ENCODE results near the gene WDR26.

The WDR26 gene

GRCh38 chr1:224435999-224436398 is 1.4 kb upstream of the WDR26 start:
- H3K27ac ChIP-seq (ENCODE audit: low read depth, low read length), result no peak overlapping the region
- H3K9me3 ChIP-seq (ENCODE audit: control insufficient read depth in 1 of 2, low read length in 2 of 2), result no peaks in the 10 kb centered on the region
- H3K9ac ChIP-seq (ENCODE audit: low read depth in 1 of 2, low read length in 2 of 2), result peak overlapping the region in 1 of 2 donors; percentile 88
- H3K4me1 ChIP-seq (ENCODE audit: control insufficient read depth in 1 of 2, insufficient read depth in 2 of 2, low read length in 2 of 2), result peaks cover 31 to 39% of the 10 kb centered on the region in 2 donors
- no peaks in the 10 kb centered on the region for H3K27me3 ChIP-seq (ENCODE audit: control insufficient read depth in 1 of 2, insufficient read depth in 2 of 2, low read length in 2 of 2)
- H3K4me3 ChIP-seq (ENCODE audit: low read depth in 1 of 2, low read length in 2 of 2), result peak overlapping the region in 1 of 2 donors; percentile 99
- peaks cover 0 to 3% of the 10 kb centered on the region in 2 donors for H3K36me3 ChIP-seq (ENCODE audit: control insufficient read depth in 1 of 2, insufficient read depth in 2 of 2, low read length in 2 of 2)

GRCh38 chr1:224435318-224435763 is 744 bp upstream of the WDR26 start:
- H3K4me3 ChIP-seq (ENCODE audit: low read depth in 1 of 2, low read length in 2 of 2), result peak overlapping the region; percentile 77 to 99

GRCh38 chr1:224433701-224434672 is 610 bp downstream of the WDR26 start:
- Histone ChIP-seq H3K9me3 (ENCODE audit: control insufficient read depth in 1 of 2, low read length in 2 of 2) (no peaks in the 10 kb centered on the region), H3K9ac (ENCODE audit: low read depth in 1 of 2, low read length in 2 of 2) (peak overlapping the region; percentile 51 to 74), H3K27me3 (ENCODE audit: control insufficient read depth in 1 of 2, insufficient read depth in 2 of 2, low read length in 2 of 2) (no peaks in the 10 kb centered on the region), H3K36me3 (ENCODE audit: control insufficient read depth in 1 of 2, insufficient read depth in 2 of 2, low read length in 2 of 2) (no peaks in the 10 kb centered on the region), H3K27ac (ENCODE audit: low read depth, low read length) (peak overlapping the region; percentile 93), H3K4me1 (ENCODE audit: control insufficient read depth in 1 of 2, insufficient read depth in 2 of 2, low read length in 2 of 2) (peaks cover 36 to 43% of the 10 kb centered on the region in 2 donors), H3K4me3 (ENCODE audit: low read depth in 1 of 2, low read length in 2 of 2) (peak overlapping the region; percentile 73 to 77)

More at GRCh38 chr1:224435318-224435763, 744 bp upstream of the WDR26 start:
- no peaks in the 10 kb centered on the region for H3K27me3 ChIP-seq (ENCODE audit: control insufficient read depth in 1 of 2, insufficient read depth in 2 of 2, low read length in 2 of 2)
- peaks cover 36 to 43% of the 10 kb centered on the region in 2 donors for H3K4me1 ChIP-seq (ENCODE audit: control insufficient read depth in 1 of 2, insufficient read depth in 2 of 2, low read length in 2 of 2)
- peaks cover 0 to 3% of the 10 kb centered on the region in 2 donors for H3K36me3 ChIP-seq (ENCODE audit: control insufficient read depth in 1 of 2, insufficient read depth in 2 of 2, low read length in 2 of 2)
- no peaks in the 10 kb centered on the region for H3K9me3 ChIP-seq (ENCODE audit: control insufficient read depth in 1 of 2, low read length in 2 of 2)
- H3K27ac ChIP-seq (ENCODE audit: low read depth, low read length), result peak overlapping the region; percentile 93
- H3K9ac ChIP-seq (ENCODE audit: low read depth in 1 of 2, low read length in 2 of 2), result peak overlapping the region; percentile 71 to 88

GRCh38 chr1:224433041-224433691 is 1.4 kb downstream of the WDR26 start:
- Histone ChIP-seq H3K4me1 (ENCODE audit: control insufficient read depth in 1 of 2, insufficient read depth in 2 of 2, low read length in 2 of 2) (peaks cover 36 to 43% of the 10 kb centered on the region in 2 donors), H3K4me3 (ENCODE audit: low read depth in 1 of 2, low read length in 2 of 2) (peak overlapping the region; percentile 73 to 77), H3K9me3 (ENCODE audit: control insufficient read depth in 1 of 2, low read length in 2 of 2) (no peaks in the 10 kb centered on the region), H3K27me3 (ENCODE audit: control insufficient read depth in 1 of 2, insufficient read depth in 2 of 2, low read length in 2 of 2) (no peaks in the 10 kb centered on the region), H3K36me3 (ENCODE audit: control insufficient read depth in 1 of 2, insufficient read depth in 2 of 2, low read length in 2 of 2) (no peaks in the 10 kb centered on the region), H3K9ac (ENCODE audit: low read depth in 1 of 2, low read length in 2 of 2) (peak overlapping the region; percentile 51 to 74), H3K27ac (ENCODE audit: low read depth, low read length) (peak overlapping the region; percentile 90)

- H3K9ac ChIP-seq (ENCODE audit: low read depth in 1 of 2, low read length in 2 of 2), result peak overlapping the region; percentile 51 to 69
- no peaks in the 10 kb centered on the region for H3K27me3 ChIP-seq (ENCODE audit: control insufficient read depth in 1 of 2, insufficient read depth in 2 of 2, low read length in 2 of 2)
- no peak overlapping the region for H3K27ac ChIP-seq (ENCODE audit: low read depth, low read length)
- H3K36me3 ChIP-seq (ENCODE audit: control insufficient read depth in 1 of 2, insufficient read depth in 2 of 2, low read length in 2 of 2), result no peaks in the 10 kb centered on the region
- peak overlapping the region; percentile 73 to 77 for H3K4me3 ChIP-seq (ENCODE audit: low read depth in 1 of 2, low read length in 2 of 2)
- no peaks in the 10 kb centered on the region for H3K9me3 ChIP-seq (ENCODE audit: control insufficient read depth in 1 of 2, low read length in 2 of 2)
- peaks cover 36 to 43% of the 10 kb centered on the region in 2 donors for H3K4me1 ChIP-seq (ENCODE audit: control insufficient read depth in 1 of 2, insufficient read depth in 2 of 2, low read length in 2 of 2)
These were observed 1.9 kb downstream of the WDR26 start for GRCh38 chr1:224432672-224433040.

- Histone ChIP-seq H3K4me1 (ENCODE audit: control insufficient read depth in 1 of 2, insufficient read depth in 2 of 2, low read length in 2 of 2) (peaks cover 39 to 43% of the 10 kb centered on the region in 2 donors), H3K9ac (ENCODE audit: low read depth in 1 of 2, low read length in 2 of 2) (peak overlapping the region in 1 of 2 donors; percentile 51), H3K9me3 (ENCODE audit: control insufficient read depth in 1 of 2, low read length in 2 of 2) (no peaks in the 10 kb centered on the region), H3K27ac (ENCODE audit: low read depth, low read length) (no peak overlapping the region), H3K36me3 (ENCODE audit: control insufficient read depth in 1 of 2, insufficient read depth in 2 of 2, low read length in 2 of 2) (no peaks in the 10 kb centered on the region), H3K4me3 (ENCODE audit: low read depth in 1 of 2, low read length in 2 of 2) (peak overlapping the region; percentile 73 to 77), H3K27me3 (ENCODE audit: control insufficient read depth in 1 of 2, insufficient read depth in 2 of 2, low read length in 2 of 2) (no peaks in the 10 kb centered on the region)
These were observed 2.5 kb downstream of the WDR26 start for GRCh38 chr1:224432146-224432545.

GRCh38 chr1:224431726-224432125 is 2.9 kb downstream of the WDR26 start:
- Histone ChIP-seq H3K4me1 (ENCODE audit: control insufficient read depth in 1 of 2, insufficient read depth in 2 of 2, low read length in 2 of 2) (peaks cover 38 to 42% of the 10 kb centered on the region in 2 donors), H3K27me3 (ENCODE audit: control insufficient read depth in 1 of 2, insufficient read depth in 2 of 2, low read length in 2 of 2) (no peaks in the 10 kb centered on the region), H3K4me3 (ENCODE audit: low read depth in 1 of 2, low read length in 2 of 2) (peak overlapping the region; percentile 73 to 77), H3K27ac (ENCODE audit: low read depth, low read length) (no peak overlapping the region), H3K9me3 (ENCODE audit: control insufficient read depth in 1 of 2, low read length in 2 of 2) (no peaks in the 10 kb centered on the region), H3K9ac (ENCODE audit: low read depth in 1 of 2, low read length in 2 of 2) (peak overlapping the region in 1 of 2 donors; percentile 51), H3K36me3 (ENCODE audit: control insufficient read depth in 1 of 2, insufficient read depth in 2 of 2, low read length in 2 of 2) (no peaks in the 10 kb centered on the region)

GRCh38 chr1:224430511-224431113 is 4.0 kb downstream of the WDR26 start:
- Histone ChIP-seq H3K36me3 (ENCODE audit: control insufficient read depth in 1 of 2, insufficient read depth in 2 of 2, low read length in 2 of 2) (no peaks in the 10 kb centered on the region), H3K4me1 (ENCODE audit: control insufficient read depth in 1 of 2, insufficient read depth in 2 of 2, low read length in 2 of 2) (peaks cover 30 to 31% of the 10 kb centered on the region in 2 donors), H3K27me3 (ENCODE audit: control insufficient read depth in 1 of 2, insufficient read depth in 2 of 2, low read length in 2 of 2) (no peaks in the 10 kb centered on the region), H3K9ac (ENCODE audit: low read depth in 1 of 2, low read length in 2 of 2) (peak overlapping the region in 1 of 2 donors; percentile 15), H3K4me3 (ENCODE audit: low read depth in 1 of 2, low read length in 2 of 2) (peak overlapping the region; percentile 35 to 46), H3K9me3 (ENCODE audit: control insufficient read depth in 1 of 2, low read length in 2 of 2) (no peaks in the 10 kb centered on the region), H3K27ac (ENCODE audit: low read depth, low read length) (peak overlapping the region; percentile 25)

- Histone ChIP-seq H3K9me3 (ENCODE audit: control insufficient read depth in 1 of 2, low read length in 2 of 2) (no peaks in the 10 kb centered on the region), H3K36me3 (ENCODE audit: control insufficient read depth in 1 of 2, insufficient read depth in 2 of 2, low read length in 2 of 2) (peaks cover 0 to 4% of the 10 kb centered on the region in 2 donors), H3K9ac (ENCODE audit: low read depth in 1 of 2, low read length in 2 of 2) (no peak overlapping the region), H3K27me3 (ENCODE audit: control insufficient read depth in 1 of 2, insufficient read depth in 2 of 2, low read length in 2 of 2) (no peaks in the 10 kb centered on the region), H3K27ac (ENCODE audit: low read depth, low read length) (no peak overlapping the region), H3K4me1 (ENCODE audit: control insufficient read depth in 1 of 2, insufficient read depth in 2 of 2, low read length in 2 of 2) (peaks cover 24 to 25% of the 10 kb centered on the region in 2 donors), H3K4me3 (ENCODE audit: low read depth in 1 of 2, low read length in 2 of 2) (no peak overlapping the region)
These were observed 4.8 kb downstream of the WDR26 start for GRCh38 chr1:224429616-224430326.
